NCI-H1048 (cell line): ENCODE results near the gene POLR3E.
"Not testable (repeated sequence)": the region's sequence is repeated elsewhere in the genome, so short reads cannot be mapped to it uniquely, and the experiment has no call there.

Experiments used
- DNase-seq: peaks from one replicate; lab custom pipeline; 2025; lab: John Stamatoyannopoulos, UW

POLR3E gene

GRCh38 chr16:22293137-22294106, 3.8 kb upstream of the POLR3E start:
- no peak for DNase-seq

GRCh38 chr16:22296225-22297113, 740 bp upstream of the POLR3E start:
- DNase-seq: no peak

- no peak for DNase-seq
Observed at GRCh38 chr16:22297871-22298733, 893 bp downstream of the POLR3E start.

GRCh38 chr16:22299036-22299435, 1.8 kb downstream of the POLR3E start:
- no peak for DNase-seq

GRCh38 chr16:22300427-22301071, 3.3 kb downstream of the POLR3E start:
- no peak for DNase-seq

GRCh38 chr16:22301423-22301822, 4.2 kb downstream of the POLR3E start:
- DNase-seq: not testable (repeated sequence)

- no peak for DNase-seq
Observed at GRCh38 chr16:22302776-22303363, 5.7 kb downstream of the POLR3E start.

GRCh38 chr16:22304411-22304810, 7.2 kb downstream of the POLR3E start:
- DNase-seq: no peak

GRCh38 chr16:22306788-22307187, 9.6 kb downstream of the POLR3E start:
- no peak for DNase-seq

GRCh38 chr16:22307838-22308237, 10.6 kb downstream of the POLR3E start:
- no peak for DNase-seq

- no peak for DNase-seq
Observed at GRCh38 chr16:22308824-22309520, 11.8 kb downstream of the POLR3E start.

- no peak for DNase-seq
Observed at GRCh38 chr16:22311520-22311919, 14.3 kb downstream of the POLR3E start.

GRCh38 chr16:22312897-22313781, 15.9 kb downstream of the POLR3E start:
- DNase-seq: no peak

GRCh38 chr16:22313876-22314470, 16.8 kb downstream of the POLR3E start:
- no peak for DNase-seq

- DNase-seq: no peak
Observed at GRCh38 chr16:22314661-22315626, 17.7 kb downstream of the POLR3E start.

- no peak for DNase-seq
Observed at GRCh38 chr16:22315979-22316378, 18.8 kb downstream of the POLR3E start.

- DNase-seq: no peak
Observed at GRCh38 chr16:22316411-22316811, 19.2 kb downstream of the POLR3E start.
